Osteoblast (primary cell): ENCODE measurements around the gene PRG3. TPM values are rescaled to one million over a fixed set of nuclear protein-coding genes. Genes with fewer than 3 reads are reported as not detected.

Experiments
- DNase-seq: peaks from one replicate; pipeline ENCODE4 v3.0.0; 2011; ENCODE audit warnings: low spot score, mixed read lengths; ENCODE audit not compliant: insufficient read length; ENCODE audit errors: missing footprints
- H2AFZ ChIP-seq: 2 replicates; pipeline ENCODE4 v1.6.0; 2011; ENCODE audit warnings: mild to moderate bottlenecking, low read length
- H3K27ac ChIP-seq: 2 replicates; pipeline ENCODE4 v1.5.1; 2011; ENCODE audit warnings: mild to moderate bottlenecking, low read depth, low read length, moderate library complexity
- H3K27me3 ChIP-seq: 2 replicates; pipeline ENCODE4 v1.6.0; 2012; ENCODE audit warnings: mild to moderate bottlenecking, control low read depth, inconsistent platforms, low read length, moderate library complexity; ENCODE audit not compliant: insufficient read depth
- H3K36me3 ChIP-seq: 2 replicates; pipeline ENCODE4 v1.5.1; 2011; ENCODE audit warnings: mild to moderate bottlenecking, low read length, control low read depth, moderate library complexity; ENCODE audit not compliant: insufficient read depth
- H3K4me1 ChIP-seq: 2 replicates; pipeline ENCODE4 v1.5.1; 2011; ENCODE audit warnings: mild to moderate bottlenecking, low read length, control low read depth, moderate library complexity; ENCODE audit not compliant: insufficient read depth
- H3K4me2 ChIP-seq: 2 replicates; pipeline ENCODE4 v1.6.0; 2011; ENCODE audit warnings: mild to moderate bottlenecking, low read length; ENCODE audit not compliant: insufficient read depth
- H3K4me3 ChIP-seq: fragments of 200-600 bp; sonication (generic); 3 replicates; pipeline ENCODE4 v1.5.1; 2012; ENCODE audit warnings: mild to moderate bottlenecking, low read length, inconsistent platforms; ENCODE audit not compliant: insufficient read depth
- H3K79me2 ChIP-seq: 2 replicates; pipeline ENCODE4 v1.6.0; 2012; ENCODE audit warnings: mild to moderate bottlenecking, low read length, control low read depth, inconsistent platforms; ENCODE audit not compliant: insufficient read depth
- H3K9me3 ChIP-seq: 2 replicates; pipeline ENCODE4 v1.5.1; 2011; ENCODE audit warnings: low read depth, low read length, control low read depth
- H4K20me1 ChIP-seq: 2 replicates; pipeline ENCODE4 v1.6.0; 2012; ENCODE audit warnings: mild to moderate bottlenecking, low read length, control low read depth; ENCODE audit not compliant: insufficient read depth
- CTCF ChIP-seq: IDR thresholded peaks from 2 replicates; pipeline ENCODE4 v1.5.1; 2011; ENCODE audit warnings: mild to moderate bottlenecking, low read depth, low read length, moderate library complexity; ENCODE audit errors: extremely low read depth
- total RNA-seq: library from RNA; depleted of rRNA; stranded (reverse); fragments of >200 nt; gene quantifications from 2 replicates; pipeline ENCODE4 v1.2.3, GENCODE V29; 2012

PRG3 gene
- total RNA-seq, 1 donor: not detected

- Histone ChIP-seq H3K4me2 (no peak overlapping the region), H3K27me3 (peaks cover 14% of the 10 kb centered on the region), H3K36me3 (no peaks in the 10 kb centered on the region), H3K27ac (no peak overlapping the region), H3K79me2 (no peaks in the 10 kb centered on the region), H3K4me3 (no peak overlapping the region), H3K4me1 (no peaks in the 10 kb centered on the region), H4K20me1 (no peaks in the 10 kb centered on the region), H2AFZ (no peak overlapping the region), H3K9me3 (no peaks in the 10 kb centered on the region)
- TF ChIP-seq CTCF: no peak
- DNase-seq: no peak
Measured at GRCh38 chr11:57357310-57357709, 23.6 kb downstream of the PRG3 start.

DNA sequence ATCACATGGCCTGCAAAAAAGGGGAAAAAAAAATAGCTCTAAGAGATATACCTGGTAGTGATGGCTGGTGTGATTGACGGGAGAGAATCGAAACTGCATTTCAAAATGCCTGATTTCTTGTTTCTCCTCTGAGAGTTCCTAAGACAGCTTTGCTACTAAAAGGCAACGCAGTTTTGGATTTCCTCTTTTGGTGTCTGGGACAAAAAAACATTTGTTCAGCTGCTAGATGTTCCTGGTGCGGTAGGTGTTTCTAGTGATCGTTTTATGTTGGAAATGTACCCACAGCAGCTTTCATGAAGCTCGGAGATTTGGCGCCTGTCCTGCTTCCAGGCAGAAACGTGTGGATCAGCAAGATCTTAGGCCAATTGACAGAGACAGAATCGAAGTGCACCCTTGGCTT is 24.7 kb downstream of the PRG3 start:
- no peak overlapping the region for H3K4me2 ChIP-seq
- peak overlapping the region; percentile 5 for H2AFZ ChIP-seq
- no peak for TF ChIP-seq CTCF
- H3K4me1 ChIP-seq: no peaks in the 10 kb centered on the region
- H3K27me3 ChIP-seq: peaks cover 8% of the 10 kb centered on the region
- H3K27ac ChIP-seq: no peak overlapping the region
- no peak overlapping the region for H3K4me3 ChIP-seq
- H3K79me2 ChIP-seq: no peaks in the 10 kb centered on the region
- DNase-seq: no peak
- H4K20me1 ChIP-seq: no peaks in the 10 kb centered on the region
- H3K9me3 ChIP-seq: no peaks in the 10 kb centered on the region
- no peaks in the 10 kb centered on the region for H3K36me3 ChIP-seq

DNA sequence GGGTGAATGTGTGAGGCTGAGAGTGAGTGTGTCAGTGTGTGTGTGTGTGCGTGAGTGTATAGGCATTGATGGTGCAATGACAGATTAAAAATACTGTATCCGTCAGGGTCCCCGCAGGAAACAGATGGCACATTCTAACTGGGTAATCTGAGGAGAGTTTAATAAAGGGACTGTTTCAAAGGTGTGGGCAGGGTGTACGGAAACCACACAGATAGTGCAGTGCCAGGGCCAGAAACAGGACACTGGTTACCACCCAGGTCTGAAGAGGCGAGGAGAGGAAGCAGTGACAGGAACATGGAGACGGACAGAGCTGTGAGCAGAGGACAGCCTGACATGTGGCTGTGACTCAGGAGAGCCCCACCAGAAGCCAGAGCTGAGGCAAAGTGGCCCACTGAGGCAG is 26.3 kb downstream of the PRG3 start:
- TF ChIP-seq CTCF: no peak
- no peak overlapping the region for H2AFZ ChIP-seq
- no peak for DNase-seq

DNA sequence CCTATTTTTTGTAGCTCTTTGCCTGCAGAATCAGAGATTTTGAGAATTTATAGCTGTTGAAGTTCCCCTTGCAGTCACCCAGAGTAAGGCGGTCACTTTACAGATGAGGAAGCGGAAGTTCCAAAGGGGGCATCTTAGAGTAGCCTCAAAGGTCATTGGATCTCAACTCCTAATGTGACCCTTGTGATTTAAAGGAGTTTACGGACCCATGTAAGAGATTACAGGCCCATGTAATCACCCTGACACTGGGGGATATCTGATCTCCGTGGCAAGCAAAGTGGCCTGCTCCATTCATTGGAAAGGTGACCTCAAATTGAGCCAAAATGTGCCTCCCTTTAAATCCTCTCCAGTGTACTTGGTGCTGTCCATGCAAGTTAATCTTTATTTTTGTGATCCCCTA is 27.1 kb downstream of the PRG3 start:
- H3K4me2 ChIP-seq: no peak overlapping the region
- no peak overlapping the region for H3K4me3 ChIP-seq
- no peak overlapping the region for H2AFZ ChIP-seq
- no peaks in the 10 kb centered on the region for H3K36me3 ChIP-seq
- H3K27ac ChIP-seq: no peak overlapping the region
- peaks cover 5% of the 10 kb centered on the region for H3K4me1 ChIP-seq
- peaks cover 2% of the 10 kb centered on the region for H3K9me3 ChIP-seq
- no peak for TF ChIP-seq CTCF
- DNase-seq: peak; percentile 32
- H3K27me3 ChIP-seq: peaks cover 12% of the 10 kb centered on the region
- no peaks in the 10 kb centered on the region for H3K79me2 ChIP-seq
- H4K20me1 ChIP-seq: no peaks in the 10 kb centered on the region

More for the DNA sequence above, 26.3 kb downstream of the PRG3 start:
- Histone ChIP-seq H4K20me1 (no peaks in the 10 kb centered on the region), H3K27ac (no peak overlapping the region), H3K4me3 (no peak overlapping the region), H3K36me3 (no peaks in the 10 kb centered on the region), H3K27me3 (peaks cover 12% of the 10 kb centered on the region), H3K9me3 (peaks cover 2% of the 10 kb centered on the region), H3K4me1 (peaks cover under 1% of the 10 kb centered on the region), H3K79me2 (no peaks in the 10 kb centered on the region), H3K4me2 (no peak overlapping the region)
